ENCODE data around the gene HMG20B.

The HMG20B gene

DNA sequence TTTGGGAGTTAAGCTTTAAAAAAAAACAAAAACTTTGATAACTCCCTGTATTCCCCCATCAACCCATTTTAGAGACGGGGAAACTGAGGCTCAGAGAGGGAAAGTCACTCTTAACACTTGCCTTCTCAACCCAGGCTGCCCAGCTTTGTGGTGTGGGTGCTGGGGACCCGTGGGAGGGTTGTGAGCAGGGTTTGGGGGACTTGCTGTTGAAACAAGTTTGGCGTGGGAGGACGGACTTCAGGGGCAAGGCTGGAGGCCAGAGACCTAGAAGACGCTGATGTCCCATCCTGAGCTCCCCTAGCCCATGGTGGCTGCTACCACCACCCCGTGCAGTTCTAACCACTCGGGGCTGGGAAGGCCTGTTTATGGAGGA is 54.6 kb downstream of the HMG20B start:
- Histone ChIP-seq H3K4me1 (peaks cover 0 to 30% (median 25%) of the 10 kb centered on the region in 4 donors), H3K27me3 (no peaks in the 10 kb centered on the region), H3K36me3 (peaks cover 14 to 40% (median 33%) of the 10 kb centered on the region in 3 donors), H3K9me3 (no peaks in the 10 kb centered on the region), H3K4me3 (peak overlapping the region; percentile 72 to 76), H3K27ac (peak overlapping the region; percentile 81 to 82)
- TF ChIP-seq, protein P1, sequence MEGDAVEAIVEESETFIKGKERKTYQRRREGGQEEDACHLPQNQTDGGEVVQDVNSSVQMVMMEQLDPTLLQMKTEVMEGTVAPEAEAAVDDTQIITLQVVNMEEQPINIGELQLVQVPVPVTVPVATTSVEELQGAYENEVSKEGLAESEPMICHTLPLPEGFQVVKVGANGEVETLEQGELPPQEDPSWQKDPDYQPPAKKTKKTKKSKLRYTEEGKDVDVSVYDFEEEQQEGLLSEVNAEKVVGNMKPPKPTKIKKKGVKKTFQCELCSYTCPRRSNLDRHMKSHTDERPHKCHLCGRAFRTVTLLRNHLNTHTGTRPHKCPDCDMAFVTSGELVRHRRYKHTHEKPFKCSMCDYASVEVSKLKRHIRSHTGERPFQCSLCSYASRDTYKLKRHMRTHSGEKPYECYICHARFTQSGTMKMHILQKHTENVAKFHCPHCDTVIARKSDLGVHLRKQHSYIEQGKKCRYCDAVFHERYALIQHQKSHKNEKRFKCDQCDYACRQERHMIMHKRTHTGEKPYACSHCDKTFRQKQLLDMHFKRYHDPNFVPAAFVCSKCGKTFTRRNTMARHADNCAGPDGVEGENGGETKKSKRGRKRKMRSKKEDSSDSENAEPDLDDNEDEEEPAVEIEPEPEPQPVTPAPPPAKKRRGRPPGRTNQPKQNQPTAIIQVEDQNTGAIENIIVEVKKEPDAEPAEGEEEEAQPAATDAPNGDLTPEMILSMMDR (IDR thresholded peaks at IDR 0.05): no peak
- intact Hi-C loops (cut with DNase I; ENCODE audit: low total_unique reads): no loop called here
- no peak for DNase-seq

All from tibial artery (tissue), 4 donors.